T-helper 1 cell treated with Interleukin-12 subunit alpha and Interleukin-12 subunit beta and Interleukin-4 antibody, amounts not matched to agents 30 ng/mL and 1 ng/mL, for 36 hours (primary cell): ENCODE data around the gene LBHD1. TPM values are rescaled to one million over a fixed set of nuclear protein-coding genes. Genes with fewer than 3 reads are reported as not detected.
"Not testable (repeated sequence)": the region's sequence is repeated elsewhere in the genome, so short reads cannot be mapped to it uniquely, and the experiment has no call there.

ENCODE experiments used
- intact Hi-C: fragments of 100-400 bp; cut with micrococcal nuclease; formaldehyde crosslinking; loops from one replicate; pipeline ENCODE4 v1.15.1; 2024
- total RNA-seq: library from RNA; stranded (reverse); gene quantifications from 2 replicates; pipeline ENCODE4 v1.2.3, GENCODE V29; 2022

The LBHD1 gene
- total RNA-seq, 1 donor from 2014 or later, result 20.9 TPM

DNA sequence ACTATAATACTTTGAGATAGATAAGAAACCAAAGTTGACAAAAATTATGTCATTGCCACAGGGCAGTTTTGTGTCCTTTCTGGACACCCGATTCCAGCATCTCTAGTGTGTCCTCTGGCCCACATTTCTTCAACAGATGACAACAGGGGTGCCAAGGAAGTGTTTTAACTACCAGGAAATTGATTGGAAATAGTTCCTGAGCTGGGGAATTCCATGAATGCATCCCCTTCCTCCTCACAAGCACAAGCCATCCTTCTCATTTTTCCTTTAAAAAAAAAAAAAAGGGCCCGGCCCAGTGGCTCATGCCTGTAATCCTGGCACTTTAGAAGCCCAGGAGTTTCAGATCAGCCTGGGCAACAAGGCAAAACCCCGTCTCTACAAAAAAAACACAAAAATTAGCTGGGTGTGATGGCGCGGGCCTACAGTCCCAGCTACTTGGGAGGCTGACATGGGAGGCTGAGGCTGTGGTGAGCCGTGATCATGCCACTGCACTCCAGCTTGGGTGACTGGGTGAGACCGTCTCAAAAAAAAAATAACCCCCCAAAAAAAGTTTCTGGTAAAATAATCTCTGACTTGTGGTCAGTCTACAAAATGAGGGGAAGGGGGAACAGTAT, 49.5 kb downstream of the LBHD1 start:
- intact Hi-C loops, result loop anchor here (1.0 kb wide), 9 partner anchors 9 to 87 kb away; partner anchors contain the start of genes C11orf98, CSKMT, GANAB and INTS5

DNA sequence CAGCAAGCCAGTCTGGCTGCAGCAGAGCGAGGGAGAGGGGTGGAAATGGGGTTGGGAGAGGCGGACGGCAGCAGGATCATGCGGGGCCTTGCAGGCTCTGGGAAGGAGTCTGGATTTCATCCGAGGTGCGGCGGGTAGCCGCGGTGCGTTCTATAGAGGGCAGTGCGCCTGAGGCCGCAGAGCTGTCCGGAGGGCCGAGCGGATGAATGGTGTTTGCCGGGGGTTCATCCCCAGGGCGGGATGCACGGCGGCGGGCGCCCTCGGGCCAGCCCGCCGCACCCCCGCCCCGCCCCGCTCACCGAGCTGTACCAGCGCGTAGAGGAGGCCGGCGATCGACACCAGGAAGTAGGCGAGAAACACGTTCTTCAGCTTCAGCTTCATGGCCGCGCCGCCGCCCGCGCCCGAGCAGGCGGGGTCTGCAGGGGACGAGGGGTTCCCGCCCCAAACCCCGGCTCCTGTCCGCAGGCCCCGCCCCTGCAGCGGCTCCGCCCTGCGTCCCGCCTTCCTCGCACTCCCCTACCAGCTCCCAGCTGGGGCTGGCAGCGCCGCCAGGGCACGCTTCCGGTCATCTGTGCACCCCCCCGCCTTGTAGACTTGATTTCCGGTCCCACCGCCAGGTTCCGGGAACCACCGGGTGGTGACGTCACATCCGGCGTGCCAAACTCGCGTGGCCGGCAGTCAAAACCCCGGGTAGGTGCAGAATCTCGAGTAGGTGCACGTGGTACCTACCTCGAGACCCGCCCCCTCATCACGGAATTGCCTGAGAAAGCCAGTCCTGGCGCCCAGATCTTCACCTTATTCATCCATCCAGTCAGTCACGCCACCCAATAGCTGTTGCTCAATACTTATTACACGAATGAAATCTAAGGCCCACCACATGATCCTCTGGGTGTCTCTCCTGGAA, 50.2 kb downstream of the LBHD1 start, which contains the start of gene B3GAT3:
B3GAT3 (minus strand) TSS at position 420 of the 904 bp plus-strand sequence; CDS start at position 381, 39 bp downstream.
- intact Hi-C loops, result loop anchor here (1.0 kb wide), 9 partner anchors 9 to 87 kb away; partner anchors contain the start of genes C11orf98, CSKMT, GANAB and INTS5

DNA sequence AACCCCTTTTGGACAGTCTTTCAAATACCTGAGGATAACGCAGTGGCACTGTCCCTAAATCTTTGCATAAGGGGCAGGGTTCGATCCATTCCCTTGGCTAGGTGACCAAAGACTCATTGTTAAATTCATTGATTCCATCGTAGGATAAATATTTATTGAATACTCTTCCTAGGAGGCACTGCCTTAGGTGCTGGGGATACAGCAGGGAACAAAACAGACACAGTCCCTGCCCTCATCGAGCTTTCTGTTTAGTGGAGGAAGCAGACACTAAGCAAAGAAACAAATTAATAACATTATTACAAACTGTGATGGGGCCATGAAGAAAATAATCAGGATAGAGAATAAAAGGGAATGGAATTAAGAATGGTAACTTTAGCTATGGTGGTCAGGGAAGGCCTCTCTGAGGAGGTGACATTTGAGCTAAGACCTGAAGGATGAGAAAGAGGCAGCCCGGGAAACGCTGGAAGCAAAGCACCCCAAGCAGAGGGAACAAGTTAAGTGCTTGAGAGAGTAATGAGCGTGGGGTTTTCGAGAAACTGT, 51.0 kb downstream of the LBHD1 start:
- intact Hi-C loops, result no loop called here

DNA sequence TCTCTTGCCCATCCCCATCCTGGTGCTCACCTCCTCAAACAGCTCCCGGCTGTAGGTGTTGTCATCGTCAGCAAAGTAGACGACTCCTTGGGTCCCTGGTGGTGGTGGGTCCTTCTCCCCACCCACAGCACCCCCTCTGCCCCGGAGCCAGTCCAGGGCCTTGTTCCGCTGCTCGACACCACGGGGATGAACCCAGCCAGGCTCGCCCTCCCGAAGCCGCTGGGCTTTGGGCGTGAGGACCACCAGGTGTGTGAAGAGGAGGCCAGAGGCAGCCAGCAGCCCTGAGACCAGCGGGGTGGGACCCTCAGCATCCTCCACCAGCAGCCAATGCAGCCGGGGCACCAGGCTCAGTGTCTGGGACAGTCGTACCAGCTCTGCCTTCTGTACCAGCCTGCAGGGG, 55.1 kb downstream of the LBHD1 start:
- intact Hi-C loops, result not testable (repeated sequence)

DNA sequence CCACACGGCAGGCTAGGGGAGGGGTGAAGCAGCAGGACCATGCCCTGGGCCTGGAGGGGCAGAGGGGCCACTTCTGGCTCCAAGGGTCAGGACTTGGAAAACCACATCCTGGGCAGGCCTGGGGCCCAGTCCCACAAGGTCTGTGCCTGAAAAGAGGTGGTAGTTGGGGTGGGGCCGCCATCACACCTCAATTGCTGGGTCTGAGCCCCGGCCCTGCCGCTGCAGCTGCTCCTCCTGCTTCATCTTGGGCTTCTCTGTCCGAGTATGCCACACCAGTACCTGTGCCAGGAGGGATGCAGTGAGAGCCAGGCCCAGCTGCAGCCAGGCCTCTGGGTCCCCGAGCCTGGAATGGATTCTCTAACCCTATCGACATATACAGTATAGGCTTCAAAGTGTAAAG, 56.5 kb downstream of the LBHD1 start:
- intact Hi-C loops, result no loop called here

DNA sequence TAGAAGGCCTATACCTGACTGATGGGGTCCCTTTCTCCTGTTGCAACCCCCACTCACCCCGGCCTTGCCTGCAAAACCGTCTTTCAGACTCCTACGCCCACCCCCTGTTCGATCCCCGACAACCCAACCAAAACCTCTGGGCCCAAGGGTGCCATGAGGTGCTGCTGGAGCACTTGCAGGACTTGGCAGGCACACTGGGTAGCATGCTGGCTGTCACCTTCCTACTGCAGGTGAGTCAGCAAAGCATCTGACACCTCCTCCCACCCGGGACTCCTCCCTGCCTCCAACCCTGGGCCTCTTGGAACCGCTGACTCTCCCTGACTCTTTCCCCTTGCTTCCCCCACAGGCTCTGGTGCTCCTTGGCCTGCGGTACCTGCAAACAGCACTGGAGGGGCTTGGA, 57.8 kb downstream of the LBHD1 start:
- intact Hi-C loops, result loop anchor here (5.0 kb wide), 1 partner anchor 158 kb away; the partner anchor contains the start of gene TAF6L

DNA sequence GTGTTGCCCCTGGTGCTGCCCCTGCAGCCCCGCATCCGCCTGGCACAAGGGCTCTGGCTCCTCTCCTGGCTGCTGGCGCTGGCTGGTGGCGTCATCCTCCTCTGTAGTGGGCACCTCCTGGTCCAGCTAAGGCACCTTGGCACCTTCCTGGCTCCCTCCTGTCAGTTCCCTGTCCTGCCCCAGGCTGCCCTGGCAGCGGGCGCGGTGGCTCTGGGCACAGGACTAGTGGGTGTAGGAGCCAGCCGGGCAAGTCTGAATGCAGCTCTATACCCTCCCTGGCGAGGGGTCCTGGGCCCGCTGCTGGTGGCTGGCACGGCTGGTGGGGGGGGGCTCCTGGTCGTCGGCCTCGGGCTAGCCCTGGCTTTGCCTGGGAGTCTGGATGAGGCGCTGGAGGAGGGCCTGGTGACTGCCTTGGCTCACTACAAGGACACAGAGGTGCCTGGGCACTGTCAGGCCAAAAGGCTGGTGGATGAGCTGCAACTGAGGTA, 58.7 kb downstream of the LBHD1 start:
- intact Hi-C loops, result loop anchor here (1.0 to 5.0 kb wide), 4 partner anchors 9 to 159 kb away; partner anchors contain the start of genes C11orf98, CSKMT and TAF6L

Other genes with a start within 250 kb of the LBHD1 start
- 359 and 362 TPM in 2 replicates for gene AHNAK, start 125.5 kb downstream of the LBHD1 start, total RNA-seq
- gene EEF1G, start 98.4 kb downstream of the LBHD1 start, total RNA-seq, result 1,061 and 1,072 TPM in 2 replicates
- 24.2 and 31.3 TPM in 2 replicates for gene TUT1, start 80.7 kb downstream of the LBHD1 start, total RNA-seq
- gene MTA2, start 70.4 kb downstream of the LBHD1 start, total RNA-seq, result 235 and 238 TPM in 2 replicates
- gene EML3, start 59.5 kb downstream of the LBHD1 start, total RNA-seq, result 141 and 150 TPM in 2 replicates
- gene ROM1, start 59.0 kb downstream of the LBHD1 start, total RNA-seq, result 1.1 and 2.7 TPM in 2 replicates
- 70.6 and 77.1 TPM in 2 replicates for gene B3GAT3, start 50.3 kb downstream of the LBHD1 start, total RNA-seq
- gene GANAB, start 25.7 kb downstream of the LBHD1 start, total RNA-seq, result 285 and 289 TPM in 2 replicates
- 31.4 and 32.3 TPM in 2 replicates for gene INTS5, start 19.0 kb downstream of the LBHD1 start, total RNA-seq
- 110 and 112 TPM in 2 replicates for gene C11orf98, start 7.1 kb downstream of the LBHD1 start, total RNA-seq
- gene CSKMT, start 7.0 kb downstream of the LBHD1 start, total RNA-seq, result 26.4 and 26.7 TPM in 2 replicates
- 7.8 and 8.0 TPM in 2 replicates for gene UQCC3, start 594 bp downstream of the LBHD1 start, total RNA-seq
- gene UBXN1, start 6.8 kb upstream of the LBHD1 start, total RNA-seq, result 126 and 127 TPM in 2 replicates
- gene LRRN4CL, start 17.3 kb upstream of the LBHD1 start, total RNA-seq, result 0.17 and 0.20 TPM in 2 replicates
- 34.4 and 35.0 TPM in 2 replicates for gene BSCL2, start 35.2 kb upstream of the LBHD1 start, total RNA-seq
- not detected in 2 replicates for gene GNG3, start 35.4 kb upstream of the LBHD1 start, total RNA-seq
- 63.6 and 64.3 TPM in 2 replicates for gene HNRNPUL2, start 55.2 kb upstream of the LBHD1 start, total RNA-seq
- gene TTC9C, start 56.2 kb upstream of the LBHD1 start, total RNA-seq, result 49.8 and 51.5 TPM in 2 replicates
- gene ZBTB3, start 81.9 kb upstream of the LBHD1 start, total RNA-seq, result 13.8 and 14.0 TPM in 2 replicates
- gene POLR2G, start 89.3 kb upstream of the LBHD1 start, total RNA-seq, result 108 and 112 TPM in 2 replicates
- gene TAF6L, start 99.1 kb upstream of the LBHD1 start, total RNA-seq, result 22.2 and 23.8 TPM in 2 replicates
- gene TMEM179B, start 115.1 kb upstream of the LBHD1 start, total RNA-seq, result 48.8 and 53.1 TPM in 2 replicates
- 17.6 and 18.4 TPM in 2 replicates for gene TMEM223, start 119.7 kb upstream of the LBHD1 start, total RNA-seq
- 97.3 and 97.4 TPM in 2 replicates for gene NXF1, start 133.2 kb upstream of the LBHD1 start, total RNA-seq
- gene STX5, start 159.8 kb upstream of the LBHD1 start, total RNA-seq, result 45.9 and 50.5 TPM in 2 replicates
- gene TEX54, start 160.6 kb upstream of the LBHD1 start, total RNA-seq, result not detected in 2 replicates
- 81.3 and 82.3 TPM in 2 replicates for gene WDR74, start 167.3 kb upstream of the LBHD1 start, total RNA-seq
- 202 and 204 TPM in 2 replicates for gene SLC3A2, start 208.6 kb upstream of the LBHD1 start, total RNA-seq
- not detected in 2 replicates for gene CHRM1, start 249.1 kb upstream of the LBHD1 start, total RNA-seq